ENCODE measurements around the gene URB2. TPM values are rescaled to one million over a fixed set of nuclear protein-coding genes. Genes with fewer than 3 reads are reported as not detected.
"Not testable (repeated sequence)": the region's sequence is repeated elsewhere in the genome, so short reads cannot be mapped to it uniquely, and the experiment has no call there.

The URB2 gene
- total RNA-seq, 1 donor from 2014 or later, result 1.8 TPM

DNA sequence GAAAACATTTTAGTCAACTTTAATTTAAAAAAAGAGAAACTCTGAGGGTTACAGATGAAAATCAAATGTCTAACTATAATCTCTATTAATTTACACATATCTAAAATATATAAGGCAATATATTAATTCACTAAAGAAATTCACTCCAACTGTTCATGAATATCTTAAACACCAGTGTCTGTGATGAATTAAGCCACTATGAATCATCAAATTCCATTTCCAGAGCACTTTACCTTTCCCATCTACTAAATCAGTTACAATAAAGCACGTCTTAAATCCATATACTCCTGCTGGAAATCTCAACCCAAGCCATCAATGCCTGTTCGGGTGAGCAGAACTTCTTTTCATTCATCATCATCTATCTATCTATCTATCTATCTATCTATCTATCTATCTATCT lies 4.4 kb upstream of the URB2 start:
- TF ChIP-seq, protein P1, sequence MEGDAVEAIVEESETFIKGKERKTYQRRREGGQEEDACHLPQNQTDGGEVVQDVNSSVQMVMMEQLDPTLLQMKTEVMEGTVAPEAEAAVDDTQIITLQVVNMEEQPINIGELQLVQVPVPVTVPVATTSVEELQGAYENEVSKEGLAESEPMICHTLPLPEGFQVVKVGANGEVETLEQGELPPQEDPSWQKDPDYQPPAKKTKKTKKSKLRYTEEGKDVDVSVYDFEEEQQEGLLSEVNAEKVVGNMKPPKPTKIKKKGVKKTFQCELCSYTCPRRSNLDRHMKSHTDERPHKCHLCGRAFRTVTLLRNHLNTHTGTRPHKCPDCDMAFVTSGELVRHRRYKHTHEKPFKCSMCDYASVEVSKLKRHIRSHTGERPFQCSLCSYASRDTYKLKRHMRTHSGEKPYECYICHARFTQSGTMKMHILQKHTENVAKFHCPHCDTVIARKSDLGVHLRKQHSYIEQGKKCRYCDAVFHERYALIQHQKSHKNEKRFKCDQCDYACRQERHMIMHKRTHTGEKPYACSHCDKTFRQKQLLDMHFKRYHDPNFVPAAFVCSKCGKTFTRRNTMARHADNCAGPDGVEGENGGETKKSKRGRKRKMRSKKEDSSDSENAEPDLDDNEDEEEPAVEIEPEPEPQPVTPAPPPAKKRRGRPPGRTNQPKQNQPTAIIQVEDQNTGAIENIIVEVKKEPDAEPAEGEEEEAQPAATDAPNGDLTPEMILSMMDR (IDR thresholded peaks at IDR 0.05), result no peak
- Histone ChIP-seq H3K4me3 (no peak overlapping the region), H3K4me1 (peaks cover 8 to 38% of the 10 kb centered on the region in 2 donors), H3K27me3 (no peaks in the 10 kb centered on the region), H3K9me3 (no peaks in the 10 kb centered on the region), H3K27ac (no peak overlapping the region), H3K36me3 (no peaks in the 10 kb centered on the region)
- DNase-seq (ENCODE audit: low spot score in 2 of 2), result no peak
- intact Hi-C loops (cut with DNase I), result loop anchor here (10.0 kb wide), 1 partner anchor 277 kb away; the partner anchor contains the start of gene CCSAP

DNA sequence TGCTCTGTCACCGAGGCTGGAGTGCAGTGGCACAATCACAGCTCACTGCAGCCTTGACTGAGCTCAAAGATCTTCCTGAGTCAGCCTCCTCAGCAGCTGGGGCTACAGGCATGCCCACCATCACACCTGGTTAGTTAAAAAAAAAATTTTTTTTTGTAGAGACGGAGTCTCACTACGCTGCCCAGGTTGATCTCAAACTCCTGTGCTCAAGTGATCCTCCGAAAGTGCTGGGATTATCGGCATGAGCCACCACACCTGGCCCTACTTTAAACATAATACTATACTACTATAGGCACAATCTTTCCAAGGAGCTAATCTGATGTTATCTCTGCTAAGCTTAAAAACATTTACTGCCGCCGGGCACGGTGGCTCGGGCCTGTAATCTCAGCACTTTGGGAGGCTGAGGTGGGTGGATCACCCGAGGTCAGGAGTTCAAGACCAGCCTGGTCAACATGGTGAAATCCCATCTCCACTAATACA lies 3.4 kb upstream of the URB2 start:
- not testable (repeated sequence) for DNase-seq (ENCODE audit: low spot score in 2 of 2); H3K9me3 ChIP-seq; H3K4me3 ChIP-seq; H3K27ac ChIP-seq; H3K27me3 ChIP-seq; H3K36me3 ChIP-seq
- H3K4me1 ChIP-seq, result peaks cover 8 to 42% of the 10 kb centered on the region in 2 donors
- intact Hi-C loops (cut with DNase I), result loop anchor here (10.0 kb wide), 1 partner anchor 278 kb away; the partner anchor contains the start of gene CCSAP

DNA sequence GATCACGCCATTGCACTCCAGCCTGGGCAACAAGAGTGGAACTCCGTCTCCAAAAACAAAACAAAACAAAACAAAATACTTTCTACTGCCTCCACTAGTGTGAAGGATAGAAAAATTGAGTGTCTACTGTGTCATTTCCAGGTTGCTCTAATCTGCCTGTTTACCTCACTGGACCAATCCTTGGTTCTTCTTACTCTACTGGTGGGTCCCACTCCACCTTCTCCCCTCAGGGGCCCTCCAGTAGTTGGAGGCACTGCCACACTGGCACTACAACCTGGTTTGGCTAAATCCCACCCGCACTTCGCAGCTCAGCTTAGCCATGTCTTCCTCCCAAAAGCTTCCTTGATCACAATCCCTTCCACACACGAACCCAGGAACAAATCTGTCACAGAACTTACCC lies 2.8 kb upstream of the URB2 start:
- H3K4me1 ChIP-seq, result peaks cover 8 to 42% of the 10 kb centered on the region in 2 donors
- TF ChIP-seq, protein P1 (IDR thresholded peaks at IDR 0.05), result no peak
- DNase-seq (ENCODE audit: low spot score in 2 of 2), result no peak
- peak overlapping the region in 1 of 2 donors; percentile 92 for H3K4me3 ChIP-seq
- no peaks in the 10 kb centered on the region for H3K9me3 ChIP-seq
- no peak overlapping the region for H3K27ac ChIP-seq
- H3K36me3 ChIP-seq, result no peaks in the 10 kb centered on the region
- intact Hi-C loops (cut with DNase I), result loop anchor here (10.0 kb wide), 1 partner anchor 278 kb away; the partner anchor contains the start of gene CCSAP
- H3K27me3 ChIP-seq, result no peaks in the 10 kb centered on the region

DNA sequence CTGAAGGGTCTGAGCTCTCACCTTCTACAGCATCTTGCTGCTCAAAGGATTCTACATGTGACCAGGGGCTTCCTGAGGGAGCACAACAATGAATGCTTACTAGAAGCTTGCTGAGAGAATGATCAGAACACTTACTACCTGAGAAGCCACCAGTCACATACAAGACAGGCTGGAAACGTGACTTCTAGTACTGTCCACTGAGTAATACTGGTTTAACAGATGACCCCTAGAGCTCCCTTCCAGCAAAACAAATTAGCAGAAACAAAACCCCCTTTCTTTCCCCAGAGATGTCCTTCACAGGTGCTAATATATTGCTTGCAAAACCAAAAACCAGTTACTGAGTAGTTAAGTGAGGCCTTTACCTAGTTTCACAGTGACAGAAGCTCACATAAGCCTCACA lies 2.2 kb upstream of the URB2 start:
- TF ChIP-seq, protein P1 (IDR thresholded peaks at IDR 0.05), result no peak
- no peak for DNase-seq (ENCODE audit: low spot score in 2 of 2)
- Histone ChIP-seq H3K36me3 (no peaks in the 10 kb centered on the region), H3K27me3 (no peaks in the 10 kb centered on the region), H3K4me3 (peak overlapping the region; percentile 66 to 92), H3K4me1 (peaks cover 8 to 39% of the 10 kb centered on the region in 2 donors), H3K27ac (no peak overlapping the region), H3K9me3 (no peaks in the 10 kb centered on the region)
- intact Hi-C loops (cut with DNase I), result loop anchor here (2.0 to 10.0 kb wide), 2 partner anchors 27 to 279 kb away; partner anchors contain the start of gene CCSAP

DNA sequence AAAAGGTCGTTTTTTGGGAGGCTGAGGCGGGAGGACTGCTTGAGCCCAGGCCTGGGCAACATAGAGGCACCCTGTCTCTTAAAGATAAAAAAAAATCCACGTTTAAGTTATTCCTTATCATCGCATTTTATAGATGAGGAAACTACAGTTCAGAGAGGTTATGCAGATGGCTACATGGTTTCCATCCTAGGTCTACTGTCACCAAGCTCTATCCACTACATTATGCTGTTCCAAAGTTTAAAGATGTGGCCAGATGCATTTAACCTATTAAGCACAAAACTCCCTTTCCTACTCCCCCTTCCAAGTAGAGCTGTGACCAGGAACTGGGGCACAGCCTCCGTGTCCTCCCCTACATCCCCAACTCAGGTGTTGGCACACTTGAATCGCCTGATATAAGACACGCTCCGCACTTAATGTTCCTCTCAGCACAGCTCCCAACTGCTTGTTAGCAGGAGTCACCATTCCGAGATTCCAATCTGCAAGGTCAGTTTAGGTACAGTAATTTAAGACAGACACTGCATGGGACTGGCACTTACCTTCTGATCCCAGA lies 1.5 kb upstream of the URB2 start:
- Histone ChIP-seq H3K4me1 (peaks cover 8 to 39% of the 10 kb centered on the region in 2 donors), H3K36me3 (no peaks in the 10 kb centered on the region)
- intact Hi-C loops (cut with DNase I), result loop anchor here (2.0 to 10.0 kb wide), 2 partner anchors 28 to 280 kb away; partner anchors contain the start of gene CCSAP

More for the DNA sequence above, 1.5 kb upstream of the URB2 start:
- Histone ChIP-seq H3K4me3 (peak overlapping the region; percentile 66 to 92), H3K9me3 (no peaks in the 10 kb centered on the region), H3K27me3 (no peaks in the 10 kb centered on the region), H3K27ac (peak overlapping the region; percentile 73 to 96)
- TF ChIP-seq, protein P1 (IDR thresholded peaks at IDR 0.05), result no peak
- no peak for DNase-seq (ENCODE audit: low spot score in 2 of 2)
